ENCODE measurements around the gene BANK1. TPM values are rescaled to one million over a fixed set of nuclear protein-coding genes. Genes with fewer than 3 reads are reported as not detected.

BANK1 gene
- total RNA-seq, 1 experiment from 2014 or later: 2.4 TPM

- TF ChIP-seq REST (IDR thresholded peaks at IDR 0.05; ENCODE audit: low read depth) (no peak), RAD21 (IDR thresholded peaks at IDR 0.05; ENCODE audit: low read depth) (no peak), SRF (IDR thresholded peaks at IDR 0.05; ENCODE audit: low read depth) (no peak), MAX (IDR thresholded peaks at IDR 0.05) (no peak), FOSL1 (IDR thresholded peaks at IDR 0.05; ENCODE audit: low read depth) (no peak)
Measured at GRCh38 chr4:101762025-101762424, 28.5 kb upstream of the BANK1 start (continued).

GRCh38 chr4:101762534-101762933 lies 28.0 kb upstream of the BANK1 start:
- no peaks in the 10 kb centered on the region for H3K9me2 ChIP-seq (ENCODE audit: insufficient read depth)
- no peak overlapping the region for H3K27ac ChIP-seq (ENCODE audit: low read depth, low read length)
- POLR2A ChIA-PET: no interaction called here
- H3K4me2 ChIP-seq (ENCODE audit: low read length): no peak overlapping the region
- H3K4me1 ChIP-seq (ENCODE audit: control insufficient read depth in 1 of 2, insufficient read depth in 2 of 2, low read length in 2 of 2): no peaks in the 10 kb centered on the region
- ATAC-seq (no peak), DNase-seq (ENCODE audit: low read depth, low spot score) (no peak)
- intact Hi-C loops (cut with micrococcal nuclease): no loop called here
- H3K4me3 ChIP-seq (replicated peaks in 1 of 2; ENCODE audit: low read depth in 1 of 2, low read length in 2 of 2): no peak overlapping the region
- no peaks in the 10 kb centered on the region for H3K79me2 ChIP-seq (ENCODE audit: insufficient read depth, low read length)
- CTCF ChIA-PET: interaction anchor here (0.9 kb wide), 1 partner anchor 592 kb away, joined by 4 read pairs; no protein-coding TSS in a partner anchor
- no TSS peak for BruUV-seq (replicated peaks)
- RAD21 ChIA-PET (ENCODE audit: low non-redundant PET in 1 of 2, low total read pairs in 2 of 2, uncharacterized antibody in 2 of 2, unreplicated experiment in 2 of 2): no interaction called here
- no peaks in the 10 kb centered on the region for H4K20me1 ChIP-seq (ENCODE audit: insufficient read depth)
- no peaks in the 10 kb centered on the region for H3K9me3 ChIP-seq (ENCODE audit: control insufficient read depth in 1 of 2, insufficient read depth in 1 of 2, low read depth in 1 of 2, low read length in 2 of 2)
- H3K27me3 ChIP-seq (ENCODE audit: insufficient read depth, low read length): no peaks in the 10 kb centered on the region
- TF ChIP-seq REST (IDR thresholded peaks at IDR 0.05; ENCODE audit: low read depth) (no peak), CEBPB (IDR thresholded peaks at IDR 0.05; ENCODE audit: low read depth) (no peak), ZFX (IDR thresholded peaks at IDR 0.05) (no peak), YY1 (IDR thresholded peaks at IDR 0.05; ENCODE audit: extremely low read depth, insufficient replicate concordance, low read depth, low read length) (no peak), ZBTB33 (IDR thresholded peaks at IDR 0.05; ENCODE audit: extremely low read depth, insufficient replicate concordance, low read length) (no peak), POLR2AphosphoS5 (IDR thresholded peaks at IDR 0.05; ENCODE audit: low read depth, low read length) (no peak), EZH2phosphoT487 (IDR thresholded peaks at IDR 0.05; ENCODE audit: borderline replicate concordance) (no peak), TCF7L2 (IDR thresholded peaks at IDR 0.05; ENCODE audit: borderline replicate concordance, extremely low read depth, insufficient read depth, insufficient read length) (no peak), MAX (IDR thresholded peaks at IDR 0.05) (no peak), RAD21 (IDR thresholded peaks at IDR 0.05; ENCODE audit: low read depth) (no peak), SRF (IDR thresholded peaks at IDR 0.05; ENCODE audit: low read depth) (no peak)
- no peak overlapping the region for H3K9ac ChIP-seq (ENCODE audit: low read length)
- H3K36me3 ChIP-seq (ENCODE audit: control insufficient read depth in 1 of 2, insufficient read depth in 2 of 2, low read length in 2 of 2): no peaks in the 10 kb centered on the region
- H2AFZ ChIP-seq (ENCODE audit: low read depth, low read length, poor library complexity, severe bottlenecking): no peak overlapping the region

All from HCT116 (cell line).